Muscle of back (tissue), 11 donors: ENCODE measurements around the gene PGAM2. TPM values are rescaled to one million over a fixed set of nuclear protein-coding genes. Genes with fewer than 3 reads are reported as not detected.

ENCODE experiments used
- DNase-seq, 3 donors: peaks; one replicate each; pipeline versions ENCODE4 v3.0.0 to v3.0.0-alpha.2; 2013
- polyA plus RNA-seq, 10 donors: library from polyadenylated mRNA; unstranded; fragments of 120-200 nt; gene quantifications; one replicate each; pipeline ENCODE4 v1.2.1, GENCODE V29; 2013; ENCODE audit not compliant: insufficient read length in 10 of 10

PGAM2 gene
- polyA plus RNA-seq, 10 donors = 100 to 285 (median 240) TPM

DNA sequence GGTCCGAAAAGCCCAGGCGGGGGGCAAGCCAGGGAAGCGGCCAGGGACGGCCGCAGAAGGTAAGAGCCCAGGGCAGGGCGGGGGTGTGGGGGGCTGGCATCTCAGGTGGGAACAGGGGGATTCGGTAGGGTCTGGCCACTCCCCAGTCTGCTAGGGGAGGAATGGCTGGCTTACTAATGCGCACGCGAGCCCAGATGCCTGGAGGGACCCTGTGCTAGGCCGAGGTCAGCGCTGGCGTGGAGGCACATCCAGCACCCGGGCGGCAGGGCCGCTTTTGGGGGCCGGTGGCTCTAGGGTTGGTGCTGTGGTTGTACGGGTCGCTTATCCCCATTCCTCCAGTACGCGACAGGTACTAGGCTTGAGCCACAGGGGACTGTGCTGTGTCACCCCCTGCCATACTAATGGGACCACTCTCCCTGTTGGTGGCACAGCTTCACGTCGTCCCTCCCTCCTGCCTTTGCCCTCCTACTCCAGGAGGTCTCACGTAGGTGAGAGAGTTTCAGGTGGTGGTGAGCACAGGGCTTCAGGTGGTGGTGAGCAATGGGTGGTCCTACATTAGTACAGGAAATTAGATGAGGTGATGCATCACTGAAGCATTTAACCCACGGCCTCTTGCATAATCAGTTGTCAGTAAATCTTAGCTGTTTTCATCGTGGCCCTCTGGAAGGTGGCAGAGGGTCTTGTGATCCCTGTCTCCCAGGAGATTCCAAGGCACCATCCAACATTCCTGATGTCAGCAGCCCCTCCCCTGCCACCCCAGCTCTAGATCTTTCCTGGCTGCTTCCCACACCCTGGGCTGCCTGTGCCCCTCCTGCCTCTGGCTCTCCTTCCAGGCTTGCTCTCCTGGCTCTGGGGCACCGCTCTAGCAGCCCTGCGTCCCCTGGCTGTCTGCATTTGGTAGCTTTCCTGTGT lies 39.7 kb upstream of the PGAM2 start:
- DNase-seq = peak in 1 of 3 donors; percentile 72

DNA sequence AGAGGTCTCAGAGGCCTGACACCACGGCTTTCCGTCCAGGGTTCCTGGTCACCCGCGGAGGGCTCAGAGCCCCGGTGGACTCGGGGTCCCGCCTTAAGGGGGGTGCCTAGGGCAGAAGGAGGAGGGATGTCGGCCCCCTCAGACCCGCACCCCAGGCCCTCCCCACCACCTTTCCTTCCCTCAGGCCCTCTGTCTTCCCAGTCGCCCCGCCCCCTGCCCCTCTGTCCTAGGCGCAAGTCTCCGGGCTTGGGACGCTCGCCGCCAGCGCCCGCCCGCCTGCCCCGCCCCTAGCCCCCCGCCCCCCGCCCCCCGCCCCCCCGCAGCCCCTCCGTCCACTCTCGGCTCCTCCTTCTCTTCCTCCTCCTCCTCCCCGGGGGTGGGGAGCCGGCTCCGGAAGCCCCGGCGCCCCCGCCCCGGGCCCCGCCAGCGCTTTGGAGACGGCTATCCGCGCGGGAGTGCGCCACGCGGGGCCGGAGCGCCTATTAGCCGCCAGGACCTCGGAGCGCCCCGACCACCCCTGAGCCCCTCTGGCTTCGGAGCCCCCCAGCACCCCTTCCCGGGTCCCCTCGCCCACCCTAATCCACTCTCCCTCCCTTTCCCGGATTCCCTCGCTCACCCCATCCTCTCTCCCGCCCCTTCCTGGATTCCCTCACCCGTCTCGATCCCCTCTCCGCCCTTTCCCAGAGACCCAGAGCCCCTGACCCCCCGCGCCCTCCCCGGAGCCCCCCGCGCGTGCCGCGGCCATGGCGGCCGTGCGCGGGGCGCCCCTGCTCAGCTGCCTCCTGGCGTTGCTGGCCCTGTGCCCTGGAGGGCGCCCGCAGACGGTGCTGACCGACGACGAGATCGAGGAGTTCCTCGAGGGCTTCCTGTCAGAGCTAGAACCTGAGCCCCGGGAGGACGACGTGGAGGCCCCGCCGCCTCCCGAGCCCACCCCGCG lies 38.8 kb upstream of the PGAM2 start, which contains the start of gene AEBP1:
TSS of gene AEBP1 (plus strand) at position 423 of the 937 bp plus-strand sequence. CDS start at position 744, 321 bp downstream.
- DNase-seq = peak in 2 of 3 donors; percentile 57 to 79

DNA sequence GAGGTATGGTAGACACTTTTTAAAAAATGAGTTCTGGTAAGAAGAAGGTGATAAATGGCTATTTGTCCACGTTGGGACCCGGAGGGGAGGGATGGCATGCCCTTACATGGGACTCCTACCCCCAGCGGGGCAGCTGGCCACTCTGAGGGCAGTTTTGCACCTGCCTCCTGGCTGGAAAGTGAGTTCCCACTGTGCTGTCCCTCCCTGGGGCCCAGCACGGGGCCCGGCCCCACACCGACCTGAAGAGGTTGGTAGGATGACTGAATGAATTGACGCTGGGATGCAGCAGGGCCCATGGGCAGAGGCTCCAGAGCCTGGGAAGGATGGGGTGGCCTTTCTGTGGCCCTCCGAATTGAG lies 38.2 kb upstream of the PGAM2 start:
- DNase-seq = no peak

DNA sequence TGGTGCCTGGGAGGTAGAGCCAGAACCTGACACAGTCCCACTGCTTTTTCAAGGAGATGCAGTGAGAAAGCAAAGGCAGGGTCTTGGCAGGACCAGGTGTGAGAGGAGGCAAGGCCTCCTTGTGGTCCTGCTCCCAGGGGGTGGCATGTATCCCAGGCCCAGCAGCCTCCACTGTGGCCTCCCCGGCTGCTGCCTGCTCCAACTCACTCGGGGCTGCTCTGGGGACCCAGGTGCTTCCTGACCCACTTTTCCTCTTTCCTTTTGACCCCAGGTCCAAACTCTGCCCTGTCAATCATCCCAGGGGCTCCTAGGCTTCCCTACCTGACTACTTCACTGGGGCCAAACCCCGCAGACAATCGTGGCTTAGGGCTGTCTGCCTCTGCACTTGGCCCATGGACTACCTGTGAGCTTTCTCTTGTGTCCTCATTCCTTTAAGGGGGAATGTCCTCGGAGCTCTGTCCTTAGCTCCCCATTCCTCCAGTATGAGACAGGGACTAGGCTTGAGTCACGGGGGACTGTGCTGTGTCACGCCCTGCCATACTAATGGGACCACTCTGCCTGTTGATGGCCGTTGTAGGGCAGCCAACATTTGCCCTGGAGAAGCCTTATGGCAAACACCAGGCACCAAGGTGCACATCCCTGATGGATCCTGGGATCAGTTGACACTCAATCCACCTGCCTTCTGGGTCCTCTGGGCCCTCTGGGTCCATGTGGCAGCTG lies 37.6 kb upstream of the PGAM2 start:
- DNase-seq = no peak

DNA sequence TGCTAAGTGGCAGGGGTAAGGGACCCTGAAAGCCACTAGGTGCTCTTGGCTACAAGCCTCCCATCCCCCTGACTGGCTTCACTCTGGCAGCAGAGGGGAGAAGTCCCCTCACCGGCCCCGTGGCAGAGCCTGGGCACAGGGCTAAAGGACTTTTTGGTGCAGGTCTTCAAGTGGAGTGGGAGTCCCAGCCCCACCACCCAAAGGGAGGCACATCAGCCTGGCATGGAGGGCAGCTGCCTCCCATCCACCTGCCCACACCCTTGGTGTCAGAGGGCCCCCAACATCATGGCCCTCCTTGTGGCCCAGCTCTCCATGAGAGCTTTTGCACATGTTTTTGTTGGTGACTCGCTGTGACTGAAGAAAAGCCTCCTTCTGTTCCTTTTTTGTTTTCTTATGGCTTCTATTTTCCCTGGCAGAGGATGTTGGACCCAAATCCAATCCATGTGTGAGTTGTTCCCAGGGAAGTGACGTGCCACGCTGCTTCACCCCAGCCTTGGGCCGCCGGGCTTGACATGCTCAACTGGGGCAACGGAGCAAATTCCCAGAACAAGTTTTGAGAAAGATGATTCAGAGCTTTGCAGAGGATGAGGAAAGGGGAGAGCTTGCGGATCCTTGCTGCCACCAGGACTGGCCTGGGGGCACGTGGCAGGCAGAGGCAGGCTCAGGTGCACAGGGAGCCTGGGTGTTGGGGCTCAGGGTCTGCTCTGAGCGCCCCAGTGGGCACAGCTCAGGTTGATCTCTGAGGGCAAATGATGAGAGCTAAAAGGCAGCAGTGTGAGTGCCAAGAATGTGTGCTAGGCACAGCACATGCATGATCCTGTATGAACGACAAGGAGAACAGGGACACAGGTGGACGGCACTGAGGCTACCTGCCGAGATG lies 36.8 kb upstream of the PGAM2 start:
- DNase-seq = peak in 1 of 3 donors; percentile 50

DNA sequence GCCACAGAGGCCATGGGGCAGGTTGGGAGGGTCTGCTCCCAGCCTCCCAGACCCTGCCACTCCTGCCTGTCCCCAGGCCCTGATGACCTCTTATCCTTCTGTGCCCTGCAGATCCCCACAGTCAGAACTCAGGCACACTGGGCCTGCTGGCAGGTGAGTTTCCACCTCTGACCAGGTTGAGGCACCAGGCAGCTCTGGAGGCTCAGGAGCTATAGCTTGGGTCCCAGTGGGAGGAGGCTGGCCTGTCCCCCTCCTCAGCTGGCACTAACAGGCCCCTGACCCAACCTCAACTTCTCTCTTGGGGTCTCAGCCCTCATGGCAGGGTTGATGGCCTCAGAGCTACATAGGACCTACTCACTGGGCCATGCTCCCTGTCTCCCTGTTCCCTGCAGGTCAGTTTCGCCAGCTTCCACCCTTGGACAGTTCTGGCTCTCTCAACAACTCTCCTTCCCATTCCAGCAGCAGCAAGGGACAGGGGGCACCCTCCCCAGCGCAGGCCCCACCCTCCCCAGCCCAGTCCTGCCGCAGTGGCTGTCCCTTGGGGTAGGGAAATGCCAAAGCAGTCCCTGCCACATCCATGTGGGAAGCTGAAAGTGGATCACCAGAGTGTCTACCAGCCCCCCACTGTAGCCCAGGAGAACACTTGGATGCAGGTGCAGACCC lies 36.1 kb upstream of the PGAM2 start:
- DNase-seq = no peak

DNA sequence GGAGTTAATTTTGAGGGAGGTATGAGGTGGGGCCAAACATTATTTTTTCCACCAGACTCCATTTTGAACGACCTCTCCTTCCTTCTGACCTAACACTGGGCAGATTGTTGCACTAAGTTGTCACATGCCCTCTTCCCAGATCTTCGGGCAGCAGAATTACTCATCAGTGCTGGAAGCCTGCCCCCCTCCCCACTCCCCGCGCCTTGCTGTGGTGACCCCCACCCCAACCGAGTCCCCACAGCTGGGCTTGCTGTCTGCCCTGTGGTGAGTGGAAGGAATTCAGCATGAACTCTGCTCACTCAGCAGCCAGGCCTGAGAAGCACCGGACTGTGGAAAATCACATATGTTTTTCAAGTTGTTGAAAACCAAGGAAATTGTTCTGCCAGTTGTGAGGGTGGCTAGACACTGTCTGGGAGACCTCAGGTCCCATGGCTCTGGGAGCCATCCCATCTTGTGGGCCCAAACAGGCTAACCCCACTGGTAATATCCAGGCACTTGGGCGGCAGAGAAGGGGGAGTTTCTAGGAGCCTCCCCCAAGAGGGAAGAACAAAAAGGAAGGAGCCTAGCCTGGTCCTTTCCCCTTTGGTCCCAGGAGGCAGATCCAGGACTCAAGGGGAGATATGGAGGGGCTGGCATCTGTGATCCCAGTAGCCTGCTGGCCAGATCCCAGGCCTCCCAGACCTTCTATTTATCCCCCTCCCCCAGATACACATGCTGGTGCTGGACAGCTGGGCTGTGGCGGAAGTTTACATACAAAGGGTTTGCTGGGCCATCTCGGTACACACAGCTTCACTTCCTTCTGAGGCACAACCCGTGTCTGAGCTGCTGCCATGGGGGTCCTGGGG lies 35.3 kb upstream of the PGAM2 start:
- peak in 1 of 3 donors; percentile 73 for DNase-seq

DNA sequence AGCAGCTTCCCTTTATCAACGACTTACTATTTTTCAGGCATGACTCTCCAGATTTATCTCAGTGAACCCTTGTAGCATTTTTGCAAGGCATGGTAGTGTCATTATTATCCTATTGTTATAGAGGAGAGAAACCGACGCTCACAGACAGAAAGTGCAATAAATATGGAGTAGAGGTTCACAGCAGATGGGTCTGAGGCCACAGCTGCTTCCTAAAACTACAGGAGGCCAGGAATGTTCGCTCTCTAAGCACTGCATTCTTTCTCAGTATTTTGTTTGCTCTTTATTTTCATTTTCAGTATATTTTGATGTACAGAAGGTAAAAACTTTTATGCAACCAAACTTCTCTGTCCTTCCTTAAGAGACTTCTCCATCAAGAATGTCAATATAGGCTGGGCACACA lies 34.3 kb upstream of the PGAM2 start:
- DNase-seq = no peak

DNA sequence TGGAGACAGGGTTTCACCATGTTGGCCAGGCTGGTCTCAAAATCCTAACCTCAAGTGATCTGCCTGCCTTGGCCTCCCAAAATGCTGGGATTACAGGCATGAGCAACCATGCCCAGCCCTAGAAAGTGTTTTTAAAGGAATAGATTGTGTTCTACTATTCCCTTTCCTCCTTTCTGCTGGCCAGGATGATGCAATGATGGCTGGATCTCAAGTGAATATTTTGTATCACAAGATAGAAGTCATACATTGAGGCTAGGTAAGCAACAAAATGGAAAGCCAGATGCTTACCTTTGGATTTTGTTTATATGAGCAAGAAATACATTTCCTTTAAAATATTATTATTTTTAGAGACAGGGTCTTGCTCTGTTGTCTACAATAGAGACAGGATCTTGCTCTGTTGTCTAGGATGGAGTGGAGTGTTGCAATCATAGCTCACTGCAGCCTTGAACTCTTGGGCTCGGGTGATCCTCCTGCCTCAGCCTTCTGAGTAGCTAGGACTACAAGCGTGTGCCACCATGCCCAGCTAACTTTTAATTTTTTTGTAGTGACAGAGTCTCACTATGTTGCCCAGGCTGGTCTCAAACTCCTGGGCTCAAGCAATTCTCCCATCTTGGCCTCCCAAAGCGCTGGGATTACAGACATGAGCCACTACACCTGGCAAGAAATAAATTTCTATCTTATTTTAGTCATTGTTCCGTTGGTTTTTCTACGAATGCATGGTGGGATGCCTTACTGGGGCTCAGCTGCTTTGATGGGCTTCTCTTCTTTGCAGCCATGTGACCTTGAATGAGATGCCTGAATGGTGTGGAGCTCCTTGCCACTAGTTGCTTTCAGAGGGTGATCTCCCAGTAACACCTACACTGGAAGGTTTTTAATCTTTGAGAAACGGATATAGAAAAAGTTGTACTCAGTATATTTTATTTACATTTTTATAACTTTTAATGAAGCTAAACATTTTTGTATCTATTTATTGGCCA lies 33.0 kb upstream of the PGAM2 start:
- DNase-seq = no peak

DNA sequence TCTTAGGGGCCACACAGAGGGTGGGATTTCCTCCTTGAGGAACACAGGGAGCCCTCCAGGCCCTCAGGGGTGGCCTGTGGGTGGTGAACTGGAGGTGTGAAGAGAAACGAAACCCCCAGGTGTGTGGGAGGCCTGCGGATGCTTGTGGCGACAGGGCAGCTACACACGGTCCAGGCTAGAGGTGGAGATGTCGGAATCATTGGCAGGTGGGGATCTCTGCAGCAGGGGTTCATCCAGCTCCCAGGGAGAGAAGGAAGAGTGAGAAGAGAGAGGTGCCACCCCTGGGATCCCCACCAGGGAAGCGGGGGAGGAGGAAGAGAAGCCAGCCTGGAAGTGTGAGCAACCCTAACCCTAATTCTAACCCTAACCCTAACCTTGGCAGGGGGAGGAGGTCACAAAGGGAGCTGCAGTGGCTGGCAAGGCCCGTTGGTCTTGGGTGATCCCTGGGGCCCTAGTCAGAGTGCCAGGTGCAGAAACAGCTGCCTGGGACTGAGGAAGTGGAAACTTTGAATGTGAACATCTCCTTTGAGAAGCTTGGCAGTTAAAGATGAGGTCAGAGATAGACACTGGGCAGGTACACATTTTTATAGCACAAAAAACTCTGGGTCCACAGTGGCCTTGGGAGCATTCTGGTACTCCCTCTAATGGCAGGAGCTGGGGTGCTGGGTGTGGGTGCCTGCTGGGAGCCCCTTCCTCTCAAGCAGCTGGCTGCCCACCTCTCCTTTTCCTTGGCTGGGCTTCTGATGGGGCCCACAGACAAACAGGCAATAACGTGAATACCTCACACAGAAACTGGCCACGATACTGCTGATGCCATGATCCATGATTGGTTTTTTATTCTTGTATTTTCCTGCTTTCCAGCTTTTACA lies 31.9 kb upstream of the PGAM2 start:
- DNase-seq = no peak

DNA sequence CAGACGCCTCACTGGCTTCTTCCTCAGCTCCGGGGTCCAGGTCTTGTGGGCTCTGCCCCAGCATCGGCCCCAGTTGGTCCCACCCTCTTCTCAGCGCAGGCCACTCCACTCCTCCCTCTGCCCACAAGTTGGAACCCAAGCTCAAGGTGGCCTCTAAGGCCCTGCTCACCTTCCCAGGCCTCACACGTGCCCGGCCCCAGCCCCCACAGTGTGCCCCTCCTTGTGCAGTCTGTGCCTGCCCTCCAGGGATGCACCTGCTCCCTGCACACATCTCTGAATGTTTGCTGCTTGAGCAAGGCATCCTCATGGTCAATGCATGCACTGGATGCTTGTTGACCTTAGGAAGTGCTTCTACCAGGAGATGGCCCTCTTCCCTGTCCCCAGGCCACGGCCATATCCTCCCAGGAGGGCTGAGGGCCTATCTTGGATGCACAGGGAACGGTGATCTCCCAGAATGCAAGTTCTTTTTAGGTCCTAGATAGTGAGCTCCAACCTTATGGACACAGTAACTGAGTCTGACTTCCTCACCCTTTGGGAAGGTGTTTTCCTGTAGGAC lies 31.0 kb upstream of the PGAM2 start:
- no peak for DNase-seq

DNA sequence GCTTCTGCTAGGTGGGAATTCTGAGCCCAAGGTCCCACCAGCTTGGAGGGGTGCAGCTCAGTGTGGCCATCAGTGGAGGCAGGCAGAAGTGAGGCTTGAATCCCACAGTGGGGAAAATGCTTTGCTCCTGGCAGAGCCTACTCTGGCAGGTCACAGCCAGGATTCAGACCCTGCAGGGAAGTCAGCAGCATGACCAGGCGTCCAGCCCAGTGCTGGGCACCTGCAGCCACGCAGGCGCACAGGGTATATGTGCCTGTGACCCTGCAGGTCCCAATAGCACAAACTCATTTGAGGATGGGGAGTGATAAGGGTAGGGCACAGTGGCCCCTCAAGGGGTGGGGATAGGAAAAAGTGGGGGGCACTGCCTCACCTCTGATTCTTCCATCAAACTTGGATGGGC lies 30.4 kb upstream of the PGAM2 start:
- DNase-seq = no peak

DNA sequence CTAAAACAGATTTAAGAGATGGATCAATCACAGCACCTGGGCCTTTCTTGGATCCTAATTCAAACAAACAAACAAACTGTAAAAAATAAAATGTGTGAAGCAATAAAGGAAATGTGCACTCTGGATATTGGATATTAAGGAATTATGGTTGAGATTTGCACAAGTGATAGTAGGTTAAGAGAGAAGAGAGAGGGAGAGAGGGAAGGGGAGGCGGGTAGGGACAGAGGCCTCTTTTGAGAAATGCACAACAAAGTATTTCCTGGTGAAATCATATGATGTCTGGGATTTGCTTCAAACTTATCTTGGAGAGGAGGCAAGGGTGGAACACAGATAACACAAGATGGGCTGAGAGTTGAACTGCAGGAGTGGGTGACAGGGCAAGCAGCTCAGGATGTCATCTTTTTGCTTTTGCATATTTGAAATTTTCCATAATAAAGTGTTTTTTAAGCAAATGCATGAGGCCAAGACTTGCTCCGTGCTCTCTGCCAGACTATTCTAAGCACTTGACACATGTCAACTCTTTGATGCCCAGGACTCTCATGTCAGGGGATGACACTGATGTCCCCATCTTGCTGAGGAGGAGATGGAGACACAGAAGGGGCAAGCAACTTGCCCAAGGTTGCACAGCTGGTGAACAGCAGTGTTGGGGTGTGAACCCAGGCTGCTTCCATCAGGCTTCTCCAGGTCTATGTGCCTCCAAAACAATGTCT lies 29.7 kb upstream of the PGAM2 start:
- DNase-seq = peak in 1 of 3 donors; percentile 57

DNA sequence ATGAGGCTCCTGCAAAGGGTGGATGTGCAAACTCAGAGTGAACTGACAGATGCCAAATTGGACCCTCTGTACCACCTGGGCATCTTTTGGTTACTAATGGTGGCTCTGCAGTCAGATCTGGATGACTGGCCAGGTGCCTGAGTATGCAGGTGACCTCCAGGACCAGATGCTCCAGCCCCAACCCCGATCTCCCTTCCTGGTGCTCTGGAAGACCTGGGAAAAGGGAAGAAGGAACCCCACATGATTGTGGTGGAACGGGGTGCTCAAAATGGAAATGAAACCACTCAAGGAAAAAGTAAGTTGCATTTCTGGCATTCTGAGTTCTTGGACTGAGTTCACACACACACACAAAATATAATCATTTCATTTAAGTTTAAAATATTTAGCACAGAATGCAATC lies 29.0 kb upstream of the PGAM2 start:
- peak in 1 of 3 donors; percentile 30 for DNase-seq

DNA sequence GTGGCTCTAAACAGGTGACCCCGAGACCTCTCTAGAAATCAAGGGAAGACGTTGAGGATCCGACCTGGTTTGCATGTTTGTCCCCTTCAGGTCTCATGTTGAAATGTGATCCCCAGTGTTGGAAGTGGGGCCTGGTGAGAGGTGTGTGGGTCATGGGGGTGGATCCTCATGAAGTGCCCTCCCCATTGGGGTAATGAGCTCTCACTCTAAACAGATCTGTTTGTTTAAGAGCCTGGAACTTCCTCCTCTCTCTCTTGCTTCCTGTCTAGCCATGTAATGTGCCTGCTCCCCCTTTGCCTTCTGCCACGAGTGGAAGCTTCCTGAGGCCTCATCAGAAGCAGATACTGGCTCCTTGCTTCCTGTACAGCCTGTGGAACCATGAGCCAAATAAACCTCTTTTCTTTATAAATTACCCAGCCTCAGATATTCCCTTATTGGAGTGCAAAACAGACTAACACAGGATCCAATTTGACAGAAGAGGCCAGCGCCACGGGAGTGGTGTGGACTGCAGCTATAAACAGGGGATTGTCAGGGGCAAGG lies 27.8 kb upstream of the PGAM2 start:
- no peak for DNase-seq
